HG02981 (cell line): Measurements from ENCODE around the gene VSIR.

Source experiments
- ATAC-seq: cut with Tn5 transposase; IDR thresholded peaks from one replicate; pipeline ENCODE4 v1.9.1; 2021; ENCODE audit warnings: mild to moderate bottlenecking, moderate library complexity; ENCODE audit not compliant: unreplicated experiment

Gene VSIR

DNA sequence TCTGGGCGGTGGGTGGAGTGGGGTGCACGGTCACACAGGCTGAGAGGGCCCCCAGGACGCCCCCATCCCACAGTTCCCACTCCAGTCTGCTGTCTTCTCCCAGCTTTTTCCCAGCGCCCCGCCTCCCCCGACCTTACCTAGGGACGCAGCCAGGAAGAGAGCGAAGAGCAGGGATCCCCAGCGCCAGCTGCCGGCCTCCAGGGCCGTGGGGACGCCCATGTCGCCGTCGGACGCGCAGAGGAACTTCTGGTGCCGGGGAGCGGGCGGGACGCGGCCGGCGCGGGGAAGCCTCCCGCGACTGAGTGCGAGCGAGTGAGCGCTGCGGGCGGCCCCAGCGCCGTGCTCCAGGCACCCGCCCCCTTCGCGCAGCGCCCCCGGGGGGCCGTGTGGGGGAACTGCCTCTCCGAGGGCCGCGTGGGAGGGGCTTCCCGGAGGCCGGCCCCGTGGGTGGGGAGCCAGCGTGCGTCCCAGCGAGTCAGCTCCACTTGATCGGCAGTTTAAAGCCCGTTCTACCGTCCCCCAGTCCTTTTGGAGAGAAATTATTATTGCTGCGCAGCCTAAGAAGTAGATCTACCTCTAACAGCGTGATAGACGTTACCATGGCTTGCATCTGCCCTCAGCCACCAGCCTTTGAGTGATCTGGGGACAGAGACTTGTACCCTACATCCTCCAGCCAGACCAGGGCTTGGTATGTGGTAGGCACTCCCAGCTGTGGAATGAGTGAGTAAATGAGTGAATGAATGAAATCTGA lies at the start of gene VSIR:
TSS of gene VSIR (minus strand) at position 300 of the 751 bp plus-strand sequence. CDS start at position 219, 81 bp downstream.
- ATAC-seq: peak; percentile 62

DNA sequence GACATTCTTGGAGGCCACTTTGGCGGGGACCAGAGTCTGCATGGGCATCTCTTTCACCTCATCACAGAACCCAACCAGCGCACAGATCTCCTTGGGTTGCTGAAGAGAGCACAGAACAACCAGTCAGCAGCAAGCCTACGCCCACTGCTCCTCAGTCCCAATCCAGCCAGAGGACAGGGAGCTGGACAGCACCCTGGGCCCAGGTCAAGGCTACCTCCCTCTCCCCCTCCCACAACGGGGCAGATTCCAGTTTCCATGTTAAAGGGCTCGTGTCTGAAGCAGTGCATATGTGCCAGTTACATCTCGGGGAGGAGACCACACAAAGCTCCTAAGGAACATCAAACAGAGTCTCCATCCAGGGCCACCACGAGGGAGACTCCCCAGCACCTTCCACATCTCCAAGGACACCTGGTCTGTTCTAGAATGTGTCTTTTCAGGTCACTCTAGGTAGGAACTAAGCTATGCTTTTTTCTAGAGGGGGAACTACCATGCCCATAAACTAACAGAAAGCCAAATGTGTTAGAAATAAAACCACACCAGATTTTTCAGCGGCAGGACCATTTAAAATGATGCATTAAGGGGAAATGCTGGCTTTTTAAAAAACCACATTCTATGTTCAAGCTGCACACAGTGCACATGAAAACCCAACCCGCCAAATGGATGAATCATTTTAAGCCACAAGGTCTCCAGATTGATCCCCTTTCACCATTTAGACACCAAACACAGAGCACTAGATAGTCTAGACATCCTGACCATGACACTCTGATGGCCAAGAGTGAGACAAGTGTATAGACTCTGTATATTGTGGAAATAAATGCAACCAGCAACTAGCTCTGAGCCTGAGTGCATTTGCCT lies 48.8 kb upstream of the VSIR start:
- ATAC-seq: no peak

DNA sequence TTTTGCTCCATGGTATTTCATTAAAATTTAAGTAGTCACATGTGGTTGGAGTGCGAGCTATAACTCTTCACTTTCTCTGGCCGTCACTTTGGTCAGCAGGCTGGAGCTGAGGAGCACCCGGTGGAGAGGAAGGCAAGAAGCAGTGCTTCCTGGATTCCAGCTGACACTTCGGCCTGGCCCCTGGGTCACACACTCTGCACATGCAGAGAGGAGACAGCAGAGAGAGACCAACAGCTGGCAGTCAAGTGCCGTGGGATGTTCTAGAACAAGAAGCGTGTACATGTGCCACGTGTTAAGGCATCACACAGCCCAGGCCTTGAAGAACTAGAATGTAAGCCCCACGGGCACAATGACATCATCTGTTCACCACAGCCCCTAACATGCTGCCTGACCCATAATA lies 47.6 kb upstream of the VSIR start:
- no peak for ATAC-seq

DNA sequence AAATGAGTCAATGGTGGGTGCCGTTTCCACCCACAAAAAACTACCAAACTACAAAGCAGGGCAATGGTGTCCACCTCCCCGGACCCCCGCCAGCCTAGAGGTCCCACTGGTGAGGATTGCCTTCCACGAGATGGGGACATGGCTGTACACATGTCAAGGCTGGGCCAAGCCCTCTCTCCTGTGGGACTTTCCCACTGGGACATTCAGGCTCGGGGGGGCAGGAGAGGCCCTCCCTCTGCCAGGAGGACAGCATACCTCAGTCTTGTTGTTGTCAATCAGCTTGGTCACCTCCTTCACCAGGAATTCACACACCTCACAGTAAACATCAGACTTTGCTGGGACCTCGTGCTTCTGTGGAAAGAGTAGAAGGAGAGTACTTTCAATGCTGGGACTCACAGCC lies 46.7 kb upstream of the VSIR start:
- ATAC-seq: no peak

DNA sequence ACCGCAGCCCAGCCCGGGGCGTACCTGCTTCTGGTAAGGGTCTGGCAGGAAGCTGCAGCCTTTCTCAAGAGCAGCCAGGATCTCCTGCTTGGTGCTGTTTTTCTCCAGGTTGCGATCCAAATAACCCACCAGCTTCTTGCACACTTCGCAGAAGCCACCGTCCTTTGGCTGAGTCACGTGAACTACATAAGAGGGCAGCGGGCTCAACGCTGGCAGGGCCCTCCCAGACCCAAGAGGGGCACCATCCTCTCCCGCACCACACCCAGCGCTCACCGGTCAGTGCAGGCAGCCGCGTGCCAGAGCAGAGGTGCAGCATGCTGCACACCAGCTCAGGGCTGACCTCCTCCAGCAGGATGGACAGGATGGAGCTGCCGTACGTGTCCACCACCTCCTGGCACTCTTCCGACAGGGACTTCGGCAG lies 46.1 kb upstream of the VSIR start:
- no peak for ATAC-seq

DNA sequence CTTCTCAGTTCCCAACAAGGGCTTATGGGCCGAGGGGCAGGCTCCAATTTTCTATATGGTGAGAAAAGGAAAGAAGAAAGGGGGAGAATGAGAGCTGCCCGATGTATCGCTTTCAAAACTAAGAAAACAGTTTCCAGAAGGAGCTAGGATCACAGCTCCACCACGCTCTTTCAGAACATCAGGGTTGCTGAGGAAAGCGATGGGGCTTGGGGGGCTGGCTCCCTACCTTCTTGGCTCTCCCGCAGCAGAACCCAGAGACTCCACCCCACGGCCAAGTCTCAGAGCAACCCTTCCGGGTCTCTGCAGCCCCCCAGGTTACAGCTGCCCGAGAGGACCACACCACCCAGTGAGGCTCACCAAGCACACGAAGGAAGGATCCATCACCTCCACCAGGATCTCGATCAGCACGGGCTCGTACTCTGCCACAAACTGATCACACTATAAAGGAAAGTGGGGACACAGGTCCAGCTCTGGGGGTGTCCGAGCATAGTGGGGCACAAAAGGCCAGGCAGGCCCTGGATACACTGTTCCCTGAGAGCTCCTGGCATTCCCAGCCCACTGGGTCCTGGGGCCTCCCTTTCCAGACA lies 45.4 kb upstream of the VSIR start:
- ATAC-seq: no peak

DNA sequence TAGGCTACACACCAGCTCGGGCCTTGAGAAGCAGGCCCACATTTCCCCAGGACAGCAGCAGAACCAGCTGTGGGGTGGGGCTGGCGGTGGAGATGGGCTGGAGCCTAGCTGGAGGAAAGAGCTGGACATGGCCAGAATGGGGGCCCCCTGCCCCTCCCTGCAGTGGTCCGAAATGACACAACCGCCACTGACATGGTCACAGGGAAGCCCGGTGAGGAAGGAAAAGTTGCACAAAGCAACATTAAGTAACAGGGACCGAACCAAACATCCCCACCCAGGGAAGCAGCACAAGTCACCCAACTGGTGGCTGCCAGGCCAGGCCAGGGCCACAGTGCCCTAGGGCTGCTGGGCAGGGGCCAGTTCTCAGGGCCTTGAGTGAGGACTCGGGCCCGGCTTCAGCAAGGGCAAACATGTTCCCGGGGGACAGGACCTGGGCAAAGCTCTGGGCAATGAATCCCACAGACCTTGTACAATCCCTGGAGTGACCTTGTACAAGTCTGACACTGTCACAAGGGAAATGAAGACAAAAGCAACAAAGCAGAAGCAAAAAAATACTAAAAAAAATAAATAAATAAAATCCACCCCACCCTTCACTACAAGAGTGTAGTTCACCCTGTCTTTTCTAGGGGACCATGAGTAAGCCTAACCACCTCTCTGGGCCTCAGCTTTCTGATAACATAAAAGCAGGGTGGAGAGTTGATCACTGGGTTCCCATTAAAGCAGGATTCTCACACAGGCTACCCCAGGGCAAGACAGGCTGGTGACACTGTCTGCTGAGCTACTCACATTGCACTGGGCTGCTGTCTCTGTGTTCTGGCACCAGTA lies 44.7 kb upstream of the VSIR start:
- ATAC-seq: no peak

DNA sequence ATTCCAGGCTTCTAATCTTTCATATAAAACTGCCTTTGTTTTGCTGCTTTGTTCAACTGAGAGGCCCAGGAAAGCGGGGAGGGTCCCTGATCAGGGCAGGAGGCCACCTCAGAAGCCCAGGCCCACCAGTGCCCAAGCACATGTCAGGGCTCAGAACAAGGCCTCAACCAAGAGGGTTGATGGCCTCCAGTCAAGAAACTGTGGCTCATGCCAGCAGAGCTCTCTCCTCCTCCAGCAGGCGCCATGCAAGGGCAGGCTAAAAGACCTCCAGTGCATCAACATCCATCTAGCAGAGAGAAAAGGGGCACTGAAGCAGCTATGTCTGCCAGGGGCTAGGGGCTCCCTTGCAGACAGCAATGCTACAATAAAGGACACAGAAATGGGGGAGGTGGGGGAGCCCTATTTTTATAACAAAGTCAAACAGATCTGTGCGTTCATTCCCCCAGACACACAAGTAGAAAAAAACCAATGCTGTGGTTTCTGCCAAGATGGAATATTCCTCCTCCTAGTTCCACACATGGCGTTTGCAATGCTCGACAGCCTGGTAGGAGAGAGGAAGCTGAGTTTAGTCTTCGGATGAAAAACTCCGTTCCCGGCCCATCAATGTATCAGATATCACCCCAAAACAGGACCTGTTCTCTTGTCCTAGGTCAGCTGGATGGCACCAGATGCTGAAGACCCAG lies 43.8 kb upstream of the VSIR start:
- no peak for ATAC-seq

DNA sequence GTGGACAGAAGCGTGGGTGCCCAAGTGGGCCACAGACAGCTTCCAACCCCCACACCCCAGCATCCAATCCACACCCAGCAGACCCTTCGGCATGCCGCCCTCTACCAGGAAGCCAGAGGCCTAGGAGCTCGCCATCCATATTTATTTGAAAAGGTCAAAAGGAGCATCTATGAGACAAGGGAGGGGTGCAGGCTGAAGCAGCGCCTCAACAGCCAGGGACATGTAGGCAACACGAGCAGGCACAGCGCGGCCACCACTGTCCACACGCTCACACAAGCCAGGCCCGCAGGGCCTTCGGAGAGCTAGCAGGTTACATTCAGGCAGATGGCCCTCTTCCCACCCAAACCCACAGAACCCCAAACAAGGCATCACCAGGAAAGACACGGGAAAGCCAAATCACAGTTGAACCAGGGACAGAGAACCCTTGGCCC lies 43.1 kb upstream of the VSIR start:
- ATAC-seq: no peak

DNA sequence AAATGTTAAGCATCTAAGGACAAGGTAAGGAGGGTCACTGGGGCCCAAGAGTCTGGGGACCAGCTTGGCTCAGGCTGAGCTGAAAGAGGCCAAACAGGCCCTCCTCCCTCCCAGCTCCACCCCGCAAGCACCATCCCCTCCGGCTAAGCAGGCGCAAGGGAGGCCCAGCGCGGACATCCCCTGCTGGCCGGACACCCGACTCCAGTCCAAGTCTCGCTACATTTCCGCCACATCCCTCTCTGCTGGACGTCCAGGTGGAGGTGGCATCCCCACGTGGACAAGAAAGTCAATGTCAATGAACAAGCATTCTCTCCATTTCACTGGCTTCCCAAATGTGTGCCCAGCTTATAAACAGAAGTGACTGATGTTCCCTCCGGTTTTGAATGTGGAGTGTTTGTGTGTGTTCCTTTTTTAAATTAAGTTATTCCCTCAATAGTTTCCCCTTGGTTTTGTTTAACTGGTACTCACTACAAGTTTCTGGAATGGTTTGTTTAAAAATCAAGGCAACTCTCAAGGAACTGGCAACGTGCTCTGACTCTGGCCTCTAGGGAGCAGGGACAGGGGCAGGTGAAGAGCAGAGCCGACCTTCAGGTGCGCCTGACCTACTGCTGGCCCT lies 42.3 kb upstream of the VSIR start:
- no peak for ATAC-seq

DNA sequence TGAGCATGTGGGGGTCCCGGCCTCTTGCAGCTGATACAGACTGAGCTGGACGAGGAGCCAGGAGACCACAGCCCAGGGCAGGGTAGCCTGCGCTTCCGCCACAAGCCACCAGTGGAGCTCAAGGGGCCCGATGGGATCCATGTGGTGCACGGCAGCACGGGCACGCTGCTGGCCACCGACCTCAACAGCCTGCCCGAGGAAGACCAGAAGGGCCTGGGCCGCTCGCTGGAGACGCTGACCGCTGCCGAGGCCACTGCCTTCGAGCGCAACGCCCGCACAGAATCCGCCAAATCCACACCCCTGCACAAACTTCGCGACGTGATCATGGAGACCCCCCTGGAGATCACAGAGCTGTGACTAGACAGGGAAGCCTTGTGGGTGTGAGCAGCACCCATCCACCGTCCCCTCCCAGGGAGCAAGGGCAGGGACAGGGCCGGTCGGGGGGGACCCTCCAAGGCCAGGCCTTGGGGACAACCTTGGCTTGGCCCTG lies 41.6 kb upstream of the VSIR start:
- no peak for ATAC-seq

DNA sequence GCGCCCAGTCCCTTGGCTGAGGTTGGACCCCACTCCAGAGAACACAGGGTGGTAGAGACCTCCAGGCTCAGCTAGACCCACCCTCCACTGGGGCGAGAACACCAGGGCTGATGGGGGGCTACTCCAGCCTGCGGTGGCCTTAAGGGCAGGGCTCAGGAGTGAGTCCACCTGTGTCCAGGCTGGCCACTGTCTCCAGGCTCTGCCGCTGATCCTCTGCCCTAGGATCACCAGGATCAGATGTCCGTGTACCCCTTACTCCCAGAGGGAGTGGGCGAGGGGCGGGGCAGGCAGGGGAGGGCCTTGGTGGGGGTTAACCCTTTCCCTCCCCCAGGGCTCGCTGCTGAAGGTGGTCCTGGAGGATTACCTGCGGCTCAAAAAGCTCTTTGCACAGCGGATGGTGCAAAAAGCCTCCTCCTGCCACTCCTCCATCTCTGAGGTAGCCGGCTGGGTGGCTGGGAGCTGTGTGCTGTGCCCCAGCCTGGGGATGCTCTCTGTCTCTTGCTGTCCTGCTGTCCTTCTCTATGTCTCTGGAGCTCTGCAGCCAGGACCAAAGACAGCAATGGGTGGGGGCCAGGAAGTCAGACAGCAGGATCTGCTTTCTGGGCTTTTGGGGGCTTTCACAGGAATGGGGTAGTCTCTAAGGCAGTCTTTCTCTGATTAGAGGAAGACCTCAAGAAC lies 39.7 kb upstream of the VSIR start:
- no peak for ATAC-seq

DNA sequence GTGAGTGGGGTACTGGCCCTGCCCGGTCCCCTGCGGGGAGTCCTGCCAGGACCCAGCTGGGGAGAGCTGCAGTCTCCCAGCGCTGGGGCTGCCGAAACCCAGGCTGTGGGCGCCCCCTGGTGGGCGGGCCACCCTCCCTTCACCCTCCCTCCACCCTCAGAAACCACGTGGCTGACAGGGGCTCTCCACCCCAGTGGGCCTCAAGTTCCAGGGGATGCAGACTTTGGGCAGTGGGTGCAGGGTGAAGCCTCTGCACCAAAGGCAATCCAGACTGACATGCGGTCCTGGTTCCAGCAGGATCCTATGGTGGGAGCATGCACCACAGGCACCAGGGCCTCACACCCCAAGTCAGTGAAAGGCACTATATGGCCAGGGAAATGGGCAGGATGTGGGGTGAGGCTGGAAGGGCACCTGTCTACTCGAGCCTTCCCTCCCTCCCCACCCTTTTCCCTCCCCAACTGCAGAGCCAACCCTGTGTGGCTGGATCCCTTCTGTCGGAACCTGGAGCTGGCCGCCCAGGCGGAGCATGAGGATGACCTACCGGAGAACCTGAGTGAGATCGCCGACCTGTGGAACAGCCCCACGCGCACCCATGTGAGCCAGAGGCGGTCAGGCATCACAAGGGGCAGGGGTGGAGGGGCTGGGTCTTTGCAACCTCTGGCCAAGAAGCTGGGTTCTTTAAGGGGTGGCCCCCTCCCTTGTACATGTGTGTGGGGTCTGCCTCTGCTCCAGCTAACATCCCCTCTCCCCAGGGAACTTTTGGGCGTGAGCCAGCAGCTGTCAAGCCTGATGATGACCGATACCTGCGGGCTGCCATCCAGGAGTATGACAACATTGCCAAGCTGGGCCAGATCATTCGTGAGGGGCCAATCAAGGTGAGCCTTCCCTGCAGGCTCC lies 38.9 kb upstream of the VSIR start:
- peak; percentile 76 for ATAC-seq

DNA sequence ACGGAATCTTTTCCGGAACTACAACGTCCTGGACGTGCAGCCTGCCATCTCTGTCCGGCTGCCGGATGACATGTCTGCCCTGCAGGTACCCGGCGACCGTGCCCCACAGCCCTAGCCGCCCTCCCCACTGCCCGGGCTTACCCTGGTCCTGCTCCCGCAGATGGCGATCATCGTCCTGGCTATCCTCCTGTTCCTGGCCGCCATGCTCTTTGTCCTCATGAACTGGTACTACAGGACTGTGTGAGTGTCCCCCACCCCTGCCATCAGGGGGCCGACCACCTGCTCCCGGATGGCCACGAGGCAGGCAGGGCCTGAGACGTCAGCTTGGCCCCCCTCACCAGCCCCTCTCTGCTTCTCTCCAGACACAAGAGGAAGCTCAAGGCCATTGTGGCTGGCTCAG lies 38.0 kb upstream of the VSIR start:
- ATAC-seq: no peak

DNA sequence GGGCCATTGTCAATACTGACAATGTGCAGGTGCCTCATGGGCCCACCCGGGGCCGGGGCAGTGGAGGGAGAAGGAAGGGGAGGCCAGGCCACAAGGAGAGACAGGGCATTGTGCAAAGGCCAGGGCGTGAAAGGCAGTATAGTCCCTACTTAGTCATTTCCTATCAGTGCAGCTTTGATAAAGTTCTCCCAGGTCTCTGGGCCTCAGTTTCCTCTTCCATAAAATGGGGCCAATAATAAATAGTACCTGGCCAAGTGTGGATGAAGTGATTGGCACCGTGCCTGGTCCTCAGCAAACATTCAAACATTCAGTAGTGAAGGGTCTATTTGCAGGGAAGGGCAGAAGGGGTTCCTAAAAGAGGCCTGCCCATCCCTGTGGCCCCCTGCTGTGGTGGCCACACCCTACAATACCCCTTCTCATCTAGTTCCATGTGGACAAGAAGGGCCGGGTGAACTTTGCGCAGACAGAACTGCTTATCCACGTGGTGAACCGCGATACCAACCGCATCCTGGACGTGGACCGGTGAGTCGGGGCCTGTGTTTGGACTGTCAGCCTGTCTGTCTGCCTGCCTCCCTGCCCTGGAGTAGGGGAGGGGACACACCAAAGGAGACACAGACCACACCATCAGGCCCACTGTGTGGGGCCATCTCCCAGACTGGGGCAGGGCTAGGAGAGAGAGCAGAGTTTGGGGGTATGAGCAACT lies 36.9 kb upstream of the VSIR start:
- ATAC-seq: no peak

DNA sequence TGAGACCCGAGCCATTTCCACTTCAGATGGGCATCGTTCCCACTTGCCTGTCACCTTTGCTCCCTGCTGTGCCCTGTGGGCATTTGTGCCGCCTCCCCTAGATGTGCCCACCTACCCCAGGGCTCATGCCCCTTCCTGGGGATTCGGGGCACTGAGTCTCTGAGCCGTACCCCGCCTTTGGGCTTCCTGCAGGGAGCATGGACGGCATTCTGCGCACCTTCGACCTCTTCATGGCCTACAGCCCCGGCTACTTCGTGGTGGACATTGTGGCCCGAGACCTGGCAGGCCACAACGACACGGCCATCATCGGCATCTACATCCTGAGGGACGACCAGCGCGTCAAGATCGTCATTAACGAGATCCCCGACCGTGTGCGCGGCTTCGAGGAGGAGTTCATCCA lies 36.3 kb upstream of the VSIR start:
- ATAC-seq: no peak
